Measurements from ENCODE around the gene HAVCR2. TPM values are rescaled to one million over a fixed set of nuclear protein-coding genes. Genes with fewer than 3 reads are reported as not detected.

The HAVCR2 gene
- total and polyA plus RNA-seq, 3 experiments from 2014 or later = 6.3 to 7.5 (median 6.6) TPM

- Histone ChIP-seq H3K27me3 (ENCODE audit: insufficient read depth, low read length, poor library complexity, severe bottlenecking) (no peaks in the 10 kb centered on the region), H3K4me1 (ENCODE audit: insufficient read depth, low read length) (peaks cover 23% of the 10 kb centered on the region), H3K9me3 (ENCODE audit: low read length) (no peaks in the 10 kb centered on the region), H3K4me3 (ENCODE audit: low read length) (peak within 1 kb of the TSS; percentile 84), H3K27ac (ENCODE audit: low read depth, low read length) (peak within 1 kb of the TSS; percentile 92), H3K36me3 (ENCODE audit: insufficient read depth, low read length) (peaks cover 12% of the 10 kb centered on the region)
- peak within 1 kb of the TSS; percentile 93 to 100 (median 98) for H3K27ac Mint-ChIP-seq
- ChIA-PET CTCF (interaction anchor here (1.0 to 2.0 kb wide), 13 partner anchors 8 to 600 kb away, joined by 3 to 11 read pairs (median 3); partner anchors contain the start of gene THG1L), POLR2A (interaction anchor here (0.6 to 2.4 kb wide), 34 partner anchors 10 to 227 kb away, joined by 3 to 25 read pairs (median 4); partner anchors contain the start of genes CYFIP2, HAVCR2 and ITK)
- DNase-seq = peak; percentile 85 to 97 (median 95)
- H3K9me3 Mint-ChIP-seq = no peaks in the 10 kb centered on the region
- H3K36me3 Mint-ChIP-seq = peaks cover 0 to 37% (median 2%) of the 10 kb centered on the region in 3 donors
- H3K27me3 Mint-ChIP-seq = no peaks in the 10 kb centered on the region
- peak within 1 kb of the TSS; percentile 89 to 100 (median 97) for H3K4me3 Mint-ChIP-seq
- H3K4me1 Mint-ChIP-seq = peaks cover 32 to 54% (median 49%) of the 10 kb centered on the region in 3 donors
Observed at GRCh38 chr5:157142317-157143126, 33.7 kb upstream of the HAVCR2 start, which contains the start of gene MED7. Gene MED7 (minus strand): TSS chr5:157142865. CDS start chr5:157139431, 3,434 bp downstream.

DNA sequence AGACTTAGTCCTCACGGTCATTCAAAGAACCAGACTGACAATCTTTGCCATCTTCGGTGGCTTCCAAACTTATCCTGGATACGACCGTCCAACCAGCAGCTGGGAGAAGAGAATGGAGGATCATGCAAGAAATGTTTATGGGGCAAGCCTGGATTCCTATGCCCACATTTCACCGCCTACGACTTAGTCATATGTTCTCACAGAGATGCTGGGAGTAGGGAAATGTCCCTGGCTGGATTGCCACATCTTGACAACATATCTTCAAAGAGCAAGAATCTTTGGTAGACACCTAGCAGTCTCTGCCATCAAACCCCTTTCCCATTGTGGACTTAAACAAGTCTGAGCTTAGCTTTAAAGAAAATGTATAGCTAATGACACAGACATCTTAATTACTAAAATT, 28.8 kb upstream of the HAVCR2 start:
- POLR2A ChIA-PET = no interaction called here
- Histone ChIP-seq H3K27ac (ENCODE audit: low read depth, low read length) (no peak overlapping the region), H3K36me3 (ENCODE audit: insufficient read depth, low read length) (peaks cover 15% of the 10 kb centered on the region), H3K27me3 (ENCODE audit: insufficient read depth, low read length, poor library complexity, severe bottlenecking) (no peaks in the 10 kb centered on the region), H3K9me3 (ENCODE audit: low read length) (no peaks in the 10 kb centered on the region), H3K4me3 (ENCODE audit: low read length) (no peak overlapping the region), H3K4me1 (ENCODE audit: insufficient read depth, low read length) (peaks cover 13% of the 10 kb centered on the region)
- H3K36me3 Mint-ChIP-seq = peaks cover 0 to 51% (median 4%) of the 10 kb centered on the region in 3 donors
- CTCF ChIA-PET = interaction anchor here (1.3 kb wide), 1 partner anchor 11 kb away, joined by 3 read pairs; no protein-coding TSS in a partner anchor
- H3K4me3 Mint-ChIP-seq = no peak overlapping the region
- H3K4me1 Mint-ChIP-seq = peaks cover 31 to 56% (median 45%) of the 10 kb centered on the region in 3 donors
- H3K27ac Mint-ChIP-seq = peak overlapping the region in 1 of 8 donors; percentile 79
- no peaks in the 10 kb centered on the region for H3K9me3 Mint-ChIP-seq
- DNase-seq = no peak
- H3K27me3 Mint-ChIP-seq = no peaks in the 10 kb centered on the region

- DNase-seq = no peak
- Mint-ChIP-seq H3K4me1 (peaks cover 6 to 23% (median 10%) of the 10 kb centered on the region in 3 donors), H3K27ac (no peak overlapping the region), H3K36me3 (peaks cover 0 to 18% (median 1%) of the 10 kb centered on the region in 3 donors), H3K9me3 (no peaks in the 10 kb centered on the region), H3K27me3 (peaks cover 0 to 3% of the 10 kb centered on the region in 2 donors), H3K4me3 (no peak overlapping the region)
- POLR2A ChIA-PET = interaction anchor here (0.6 to 1.2 kb wide), 2 partner anchors 10 to 135 kb away, joined by 3 read pairs; partner anchors contain the start of gene MED7
- H3K4me1 ChIP-seq (ENCODE audit: insufficient read depth, low read length) = no peaks in the 10 kb centered on the region
- no peak overlapping the region for H3K27ac ChIP-seq (ENCODE audit: low read depth, low read length)
- no peak overlapping the region for H3K4me3 ChIP-seq (ENCODE audit: low read length)
- no peaks in the 10 kb centered on the region for H3K36me3 ChIP-seq (ENCODE audit: insufficient read depth, low read length)
- no peaks in the 10 kb centered on the region for H3K27me3 ChIP-seq (ENCODE audit: insufficient read depth, low read length, poor library complexity, severe bottlenecking)
- no peaks in the 10 kb centered on the region for H3K9me3 ChIP-seq (ENCODE audit: low read length)
- CTCF ChIA-PET = interaction anchor here (1.1 to 2.2 kb wide), 7 partner anchors 10 to 243 kb away, joined by 3 to 11 read pairs (median 4); partner anchors contain the start of genes HAVCR2 and MED7
Observed at GRCh38 chr5:157132281-157132612, 23.4 kb upstream of the HAVCR2 start.

DNA sequence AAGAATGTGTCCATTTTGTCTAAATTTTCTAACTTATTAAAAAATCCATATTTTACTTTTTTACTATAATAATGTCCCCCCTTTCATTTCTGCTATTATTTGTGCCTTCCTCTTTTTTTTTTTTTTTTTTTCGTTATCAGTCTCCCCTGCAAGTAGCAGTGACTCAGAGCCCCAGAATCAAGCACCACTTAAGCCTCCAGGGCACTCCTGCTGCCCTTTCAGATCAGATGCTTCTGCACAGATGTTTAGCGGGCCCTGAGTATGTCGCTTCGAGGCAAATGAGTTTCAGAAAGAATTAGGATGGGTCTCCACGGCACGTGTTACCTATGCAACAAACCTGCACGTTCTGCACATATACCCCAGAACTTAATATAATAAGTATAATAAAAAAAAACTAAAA, 22.1 kb upstream of the HAVCR2 start:
- Mint-ChIP-seq H3K36me3 (peaks cover 0 to 7% (median 1%) of the 10 kb centered on the region in 3 donors), H3K4me1 (peaks cover 3 to 19% (median 5%) of the 10 kb centered on the region in 3 donors), H3K27ac (no peak overlapping the region), H3K4me3 (no peak overlapping the region), H3K27me3 (peaks cover 0 to 3% of the 10 kb centered on the region in 2 donors), H3K9me3 (no peaks in the 10 kb centered on the region)
- Histone ChIP-seq H3K4me1 (ENCODE audit: insufficient read depth, low read length) (no peaks in the 10 kb centered on the region), H3K36me3 (ENCODE audit: insufficient read depth, low read length) (no peaks in the 10 kb centered on the region), H3K4me3 (ENCODE audit: low read length) (no peak overlapping the region), H3K27me3 (ENCODE audit: insufficient read depth, low read length, poor library complexity, severe bottlenecking) (no peaks in the 10 kb centered on the region), H3K27ac (ENCODE audit: low read depth, low read length) (no peak overlapping the region), H3K9me3 (ENCODE audit: low read length) (no peaks in the 10 kb centered on the region)
- ChIA-PET POLR2A (no interaction called here), CTCF (interaction anchor here (1.1 to 1.3 kb wide), 2 partner anchors 10 to 11 kb away, joined by 3 read pairs; no protein-coding TSS in a partner anchor)
- no peak for DNase-seq

DNA sequence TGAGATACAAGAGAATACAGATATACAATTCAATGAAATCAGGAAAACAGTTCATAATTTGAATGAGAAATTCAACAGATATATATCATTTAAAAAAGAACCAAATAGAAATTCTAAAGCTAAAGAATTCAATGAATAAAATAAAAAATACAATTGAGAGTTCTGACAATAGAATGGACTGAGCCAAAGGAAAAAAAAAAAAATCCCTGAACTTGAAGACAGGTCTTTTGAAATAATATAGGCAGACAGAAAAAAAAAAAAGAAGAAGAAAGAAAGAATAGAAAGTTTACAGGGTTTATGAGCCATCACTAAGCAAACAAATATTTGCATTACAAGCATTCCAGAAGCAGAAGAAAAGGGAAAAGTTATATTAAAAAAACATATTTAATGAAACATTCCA, 12.9 kb upstream of the HAVCR2 start:
- Histone ChIP-seq H3K4me1 (ENCODE audit: insufficient read depth, low read length) (no peaks in the 10 kb centered on the region), H3K27ac (ENCODE audit: low read depth, low read length) (no peak overlapping the region), H3K36me3 (ENCODE audit: insufficient read depth, low read length) (no peaks in the 10 kb centered on the region), H3K4me3 (ENCODE audit: low read length) (no peak overlapping the region), H3K27me3 (ENCODE audit: insufficient read depth, low read length, poor library complexity, severe bottlenecking) (no peaks in the 10 kb centered on the region), H3K9me3 (ENCODE audit: low read length) (peaks cover 11% of the 10 kb centered on the region)
- CTCF ChIA-PET = interaction anchor here (1.4 kb wide), 1 partner anchor 10 kb away, joined by 3 read pairs; no protein-coding TSS in a partner anchor
- H3K4me3 Mint-ChIP-seq = no peak overlapping the region
- H3K27me3 Mint-ChIP-seq = peaks cover 0 to 3% of the 10 kb centered on the region in 2 donors
- peaks cover 15 to 28% (median 24%) of the 10 kb centered on the region in 5 donors for H3K9me3 Mint-ChIP-seq
- peaks cover 1 to 32% (median 9%) of the 10 kb centered on the region in 3 donors for H3K36me3 Mint-ChIP-seq
- no peak overlapping the region for H3K27ac Mint-ChIP-seq
- H3K4me1 Mint-ChIP-seq = peaks cover 1 to 8% (median 2%) of the 10 kb centered on the region in 3 donors
- DNase-seq = no peak
- POLR2A ChIA-PET = no interaction called here

GRCh38 chr5:157120102-157120501, 11.3 kb upstream of the HAVCR2 start:
- CTCF ChIA-PET = no interaction called here
- POLR2A ChIA-PET = no interaction called here
- DNase-seq = no peak
- Histone ChIP-seq H3K4me3 (ENCODE audit: low read length) (no peak overlapping the region), H3K27me3 (ENCODE audit: insufficient read depth, low read length, poor library complexity, severe bottlenecking) (no peaks in the 10 kb centered on the region), H3K27ac (ENCODE audit: low read depth, low read length) (no peak overlapping the region), H3K4me1 (ENCODE audit: insufficient read depth, low read length) (no peaks in the 10 kb centered on the region), H3K36me3 (ENCODE audit: insufficient read depth, low read length) (no peaks in the 10 kb centered on the region), H3K9me3 (ENCODE audit: low read length) (peaks cover 11% of the 10 kb centered on the region)
- H3K36me3 Mint-ChIP-seq = peaks cover 1 to 32% (median 9%) of the 10 kb centered on the region in 3 donors
- peaks cover 0 to 3% of the 10 kb centered on the region in 2 donors for H3K27me3 Mint-ChIP-seq
- peaks cover 8 to 15% (median 8%) of the 10 kb centered on the region in 3 donors for H3K4me1 Mint-ChIP-seq
- no peak overlapping the region for H3K4me3 Mint-ChIP-seq
- no peak overlapping the region for H3K27ac Mint-ChIP-seq
- peaks cover 15 to 28% (median 24%) of the 10 kb centered on the region in 5 donors for H3K9me3 Mint-ChIP-seq

GRCh38 chr5:157116483-157116954, 7.7 kb upstream of the HAVCR2 start:
- Histone ChIP-seq H3K27me3 (ENCODE audit: insufficient read depth, low read length, poor library complexity, severe bottlenecking) (no peaks in the 10 kb centered on the region), H3K4me1 (ENCODE audit: insufficient read depth, low read length) (no peaks in the 10 kb centered on the region), H3K36me3 (ENCODE audit: insufficient read depth, low read length) (no peaks in the 10 kb centered on the region), H3K4me3 (ENCODE audit: low read length) (no peak overlapping the region), H3K9me3 (ENCODE audit: low read length) (peaks cover 7% of the 10 kb centered on the region), H3K27ac (ENCODE audit: low read depth, low read length) (no peak overlapping the region)
- Mint-ChIP-seq H3K27me3 (no peaks in the 10 kb centered on the region), H3K4me1 (peaks cover 8 to 15% (median 8%) of the 10 kb centered on the region in 3 donors), H3K9me3 (peaks cover 0 to 10% (median 7%) of the 10 kb centered on the region in 5 donors), H3K4me3 (peak overlapping the region in 4 of 7 donors; percentile 3 to 16 (median 8)), H3K27ac (peak overlapping the region in 6 of 8 donors; percentile 10 to 68 (median 36)), H3K36me3 (peaks cover 0 to 12% (median 0%) of the 10 kb centered on the region in 3 donors)
- ChIA-PET POLR2A (no interaction called here), CTCF (no interaction called here)
- DNase-seq = no peak
